Uterus (tissue), 2 donors: ENCODE measurements around the gene TMEM229A.

Experiments used
- CTCF ChIP-seq, 4 experiments: fragments of 200-600 bp in 2 of 4; fragments of 450-650 bp in 2 of 4; sonication (generic) in 2 of 4; IDR thresholded peaks; one replicate each; pipeline ENCODE4 v1.5.1; 2016 to 2019; ENCODE audit warnings: antibody characterized with exemption in 4 of 4, mild to moderate bottlenecking in 2 of 4, moderate library complexity in 1 of 4
- POLR2A ChIP-seq, 2 donors: fragments of 450-650 bp; IDR thresholded peaks; one replicate each; pipeline ENCODE4 v1.6.1; 2016; ENCODE audit warnings: antibody characterized with exemption in 2 of 2, mild to moderate bottlenecking in 1 of 2, moderate library complexity in 1 of 2

- no peak for TF ChIP-seq CTCF (IDR thresholded peaks at IDR 0.05)
- no peak for TF ChIP-seq POLR2A (IDR thresholded peaks at IDR 0.05)
Observed at GRCh38 chr7:124072603-124073309, 39.9 kb upstream of the TMEM229A start.
